GM19438 (cell line): ENCODE measurements around the gene BDH2.

Experiments
- ATAC-seq: cut with Tn5 transposase; IDR thresholded peaks from one replicate; pipeline ENCODE4 v1.9.1; 2021; ENCODE audit warnings: low read depth; ENCODE audit not compliant: unreplicated experiment

BDH2 gene

GRCh38 chr4:103032574-103032973, 67.1 kb downstream of the BDH2 start:
- peak; percentile 83 for ATAC-seq

- no peak for ATAC-seq
Observed at GRCh38 chr4:103030791-103031190, 68.8 kb downstream of the BDH2 start.

- ATAC-seq, result no peak
Observed at GRCh38 chr4:103029300-103029699, 70.3 kb downstream of the BDH2 start.
